SW480 (cell line): ENCODE measurements around the gene FTH1.

Source experiments
- DNase-seq: peaks from one replicate; pipeline ENCODE4 v3.0.0-alpha.2; 2016; ENCODE audit warnings: low spot score

FTH1 gene

DNA sequence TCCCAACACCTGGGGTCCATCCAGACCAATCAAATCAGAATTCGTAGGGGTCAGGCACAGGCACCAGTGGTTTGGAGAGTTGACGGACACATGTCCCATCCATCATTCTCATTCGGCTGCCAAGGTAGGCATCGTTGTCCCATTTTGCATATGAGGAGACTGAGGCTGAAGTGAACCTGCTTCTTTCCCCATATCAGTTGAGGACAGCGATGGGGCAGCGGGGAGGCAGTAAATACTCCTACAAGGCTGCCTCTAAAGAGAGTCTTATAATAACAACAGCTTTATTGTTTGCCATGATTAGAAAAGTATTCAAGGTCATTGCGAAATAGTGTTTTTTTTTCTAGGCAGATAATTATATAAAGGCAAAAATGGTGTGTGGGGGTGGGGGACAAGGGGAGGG is 18.9 kb downstream of the FTH1 start:
- no peak for DNase-seq

DNA sequence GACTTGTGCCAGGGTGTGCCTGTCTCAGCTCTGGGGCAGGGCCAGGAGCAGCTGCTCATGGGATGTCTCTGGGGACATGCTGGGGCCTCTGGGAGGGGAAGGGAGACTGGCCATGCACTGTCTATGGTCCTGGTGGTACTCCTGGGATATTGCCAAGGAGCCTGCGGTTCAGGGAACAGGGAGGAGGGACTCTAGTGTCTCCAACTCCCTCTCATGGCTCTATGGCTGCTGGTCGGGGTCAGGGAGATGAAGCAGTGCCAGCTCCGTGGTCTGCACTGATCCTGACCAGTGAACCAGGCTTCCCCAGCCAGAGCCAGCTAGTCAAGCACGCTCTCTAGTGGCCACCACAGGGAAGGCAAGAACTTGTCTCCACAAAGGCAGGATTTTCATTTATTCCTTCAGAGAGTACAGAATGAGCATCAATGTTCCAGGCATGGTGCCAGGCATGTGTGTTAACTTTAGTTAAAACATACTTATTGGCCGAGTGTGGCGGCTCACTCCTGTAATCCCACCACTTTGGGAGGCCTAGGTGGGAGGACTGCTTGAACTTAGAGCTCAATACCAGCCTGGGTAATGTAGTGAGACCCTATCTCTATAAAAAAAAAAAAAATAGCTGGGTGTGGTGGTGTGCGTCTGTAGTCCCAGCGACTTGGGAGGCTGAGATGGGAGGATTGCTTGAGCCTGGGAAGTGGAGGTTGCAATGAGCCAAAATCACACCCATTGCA is 19.8 kb downstream of the FTH1 start:
- peak; percentile 84 for DNase-seq

DNA sequence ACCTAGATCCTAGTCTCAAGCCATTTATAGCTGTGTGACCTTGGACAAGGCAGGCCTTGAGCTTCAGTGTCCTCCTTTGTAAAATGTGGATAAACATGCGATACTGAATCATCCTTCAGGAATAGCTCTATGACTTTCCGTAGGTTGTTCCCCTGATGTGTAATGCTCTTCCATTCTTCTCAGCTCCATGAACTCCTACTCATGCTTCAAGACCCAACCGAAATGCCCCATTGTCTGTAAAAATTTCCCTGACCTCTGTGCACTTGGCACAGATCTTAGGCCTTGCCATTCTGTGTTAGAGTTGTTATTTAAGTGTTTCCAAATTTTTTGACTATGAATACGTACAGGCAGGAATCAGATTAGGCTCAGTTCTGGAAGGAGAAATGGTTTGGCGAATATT is 20.5 kb downstream of the FTH1 start:
- DNase-seq: no peak

DNA sequence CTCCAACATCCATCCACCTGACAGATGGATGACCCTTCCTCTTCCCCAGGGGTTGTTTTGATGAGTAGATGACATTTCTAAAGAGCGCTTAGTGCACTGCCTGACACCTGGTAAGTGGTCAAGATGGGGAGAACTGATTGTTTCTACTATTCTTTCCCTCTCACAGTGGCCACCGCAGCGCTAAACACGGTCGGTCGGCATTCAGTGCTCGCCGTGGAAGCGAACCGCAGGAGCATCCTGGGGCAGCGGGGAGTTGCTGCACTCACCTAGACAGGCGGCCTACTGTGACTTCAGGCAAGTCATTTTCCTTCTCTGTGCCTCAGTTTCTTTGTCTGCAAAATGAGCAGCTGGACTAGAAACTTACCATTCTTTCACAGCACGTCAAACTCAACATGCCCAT is 22.2 kb downstream of the FTH1 start:
- no peak for DNase-seq

DNA sequence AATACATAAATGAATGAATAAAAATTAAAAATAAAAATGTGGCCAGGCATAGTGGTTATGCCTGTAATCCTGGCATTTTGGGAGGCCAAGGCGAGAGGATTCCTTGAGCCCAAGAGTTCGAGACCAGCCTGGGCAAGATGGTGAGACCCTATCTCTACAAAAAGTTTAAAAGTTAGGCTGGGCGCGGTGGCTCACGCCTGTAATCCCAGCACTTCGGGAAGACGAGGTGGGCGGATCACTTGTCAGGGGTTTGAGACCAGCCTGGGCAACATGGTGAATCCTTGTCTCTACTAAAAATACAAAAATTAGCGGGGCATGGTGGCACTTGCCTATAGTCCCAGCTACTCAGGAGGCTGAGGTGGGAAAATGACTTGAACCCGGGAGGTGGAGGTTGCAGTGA is 27.0 kb downstream of the FTH1 start:
- no peak for DNase-seq

DNA sequence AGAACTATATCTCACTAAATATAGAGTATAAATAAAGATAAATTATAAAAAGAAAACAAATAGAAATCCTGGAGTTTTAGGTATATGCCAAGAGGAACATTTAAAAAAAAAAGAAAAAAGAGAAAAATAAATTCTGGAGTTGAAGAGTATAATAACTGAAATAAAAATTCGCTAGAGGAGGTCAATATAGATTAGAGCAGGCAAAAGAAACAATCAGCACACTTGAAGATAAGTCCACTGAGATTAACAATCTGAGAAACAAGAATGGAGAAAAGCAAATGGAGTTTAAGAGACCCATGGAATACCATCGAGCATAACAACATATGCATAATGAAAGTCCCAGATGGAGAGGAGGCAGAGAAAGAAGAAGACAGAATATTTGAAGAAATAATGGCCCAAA is 31.6 kb downstream of the FTH1 start:
- no peak for DNase-seq

DNA sequence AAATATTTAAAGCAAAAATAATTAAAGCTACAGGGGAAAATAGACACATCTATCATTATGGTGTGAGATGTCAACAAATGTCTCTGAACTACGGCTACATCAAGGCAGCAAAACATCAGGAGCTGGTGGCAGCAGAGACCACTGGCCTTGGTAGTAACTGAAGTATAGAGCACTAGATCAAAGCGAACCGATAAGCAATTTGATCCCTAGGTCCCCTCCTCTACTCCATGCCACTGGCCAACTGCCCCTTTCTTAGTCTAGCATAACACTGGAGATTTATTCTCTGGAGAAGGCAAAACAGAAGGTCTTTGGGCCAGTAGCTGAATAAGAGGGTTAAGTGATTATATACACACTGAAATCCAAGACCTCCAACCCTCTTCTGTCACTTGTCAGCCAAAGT is 36.5 kb downstream of the FTH1 start:
- DNase-seq: no peak

DNA sequence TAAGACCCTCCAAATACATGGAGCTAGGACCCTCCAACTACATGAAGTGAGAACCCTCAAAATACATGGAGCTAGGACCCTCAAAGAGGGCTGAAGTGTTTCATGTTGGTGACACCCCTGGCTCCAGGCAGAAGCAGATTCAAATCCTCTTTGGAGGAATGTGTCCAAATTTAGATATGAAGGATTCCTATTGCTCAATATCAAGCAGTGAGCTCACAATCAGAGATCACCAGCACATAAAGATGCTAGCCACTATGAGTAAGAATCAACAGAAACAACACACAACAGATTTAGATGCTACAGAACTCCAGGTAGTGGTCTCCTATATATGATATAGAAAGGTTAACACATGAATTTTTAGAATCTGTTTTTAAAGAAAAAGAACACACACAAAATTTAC is 38.8 kb downstream of the FTH1 start:
- no peak for DNase-seq

DNA sequence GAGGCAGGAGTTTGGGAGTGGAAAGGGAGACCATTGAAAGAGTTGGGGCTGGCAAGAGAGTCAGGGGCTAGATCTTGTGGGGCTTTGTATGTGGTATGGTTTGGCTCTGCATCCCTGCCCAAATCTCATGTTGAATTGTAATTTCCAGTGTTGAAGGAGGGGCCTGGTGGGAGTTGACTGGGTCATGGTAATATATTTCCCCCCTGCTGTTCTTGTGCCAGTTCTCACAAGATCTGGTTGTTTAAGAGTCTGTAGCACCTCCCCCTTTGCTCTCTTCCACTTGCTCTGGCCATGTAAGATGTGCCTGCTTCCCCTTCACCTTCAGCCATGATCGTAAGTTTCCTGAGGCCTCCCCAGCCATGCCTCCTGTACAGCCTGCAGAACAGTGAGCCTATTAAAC is 39.9 kb downstream of the FTH1 start:
- no peak for DNase-seq

DNA sequence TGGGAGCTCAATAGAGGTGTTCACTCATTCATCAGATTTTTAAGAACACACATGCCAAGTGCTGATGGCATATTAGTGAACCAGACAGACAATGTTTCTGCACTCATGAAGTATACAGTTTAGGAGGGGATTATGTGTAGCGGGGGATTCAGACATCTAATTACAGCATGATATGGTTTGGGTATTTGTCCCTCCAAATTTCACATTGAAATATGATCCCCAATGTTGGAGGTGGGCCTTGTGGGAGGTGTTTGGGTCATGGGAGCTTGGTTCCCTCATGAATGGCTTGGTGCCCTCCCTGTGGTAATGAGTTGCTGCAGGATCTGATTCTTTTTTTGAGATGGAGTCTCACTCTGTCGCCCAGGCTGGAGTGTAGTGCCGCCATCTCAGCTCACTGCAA is 41.2 kb downstream of the FTH1 start:
- no peak for DNase-seq

DNA sequence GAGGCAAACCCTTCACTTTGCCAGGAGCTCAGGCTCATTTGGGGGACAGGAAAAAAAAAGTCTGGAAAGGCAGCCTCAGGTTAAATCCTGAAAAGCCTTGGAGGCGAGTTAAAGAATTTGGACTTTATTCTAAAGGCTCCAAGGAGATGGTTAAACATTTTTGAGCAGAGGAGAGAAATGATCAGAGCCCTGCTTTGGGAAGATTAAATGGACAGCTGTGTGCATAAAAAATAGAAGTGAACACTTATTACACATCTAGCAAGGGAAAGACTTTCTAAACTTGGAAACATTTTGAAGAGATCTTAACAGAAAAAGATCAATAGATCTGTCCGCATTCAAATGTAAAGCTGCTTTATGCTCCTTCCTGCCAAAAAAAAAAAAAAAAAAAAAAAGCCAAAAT is 41.7 kb downstream of the FTH1 start:
- no peak for DNase-seq

DNA sequence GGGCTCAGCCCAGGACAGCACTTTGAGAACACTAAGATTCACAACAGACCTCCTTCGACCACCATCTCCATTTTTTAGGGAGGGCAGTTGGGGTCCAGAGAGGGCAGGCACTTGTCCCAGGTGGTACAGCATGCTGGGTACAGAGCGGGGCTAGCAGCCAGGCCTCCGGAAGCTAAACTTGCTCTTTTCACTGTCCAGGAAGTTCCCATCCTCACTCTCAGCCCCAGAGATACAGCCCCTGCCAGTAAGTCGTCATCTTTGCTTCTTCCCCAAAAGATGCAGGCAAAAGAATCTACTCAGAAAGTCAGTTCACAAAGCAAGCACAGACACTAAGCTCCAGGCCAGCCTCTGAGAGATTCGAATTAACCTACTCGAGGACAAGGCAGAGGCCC is 43.4 kb downstream of the FTH1 start:
- DNase-seq: no peak

DNA sequence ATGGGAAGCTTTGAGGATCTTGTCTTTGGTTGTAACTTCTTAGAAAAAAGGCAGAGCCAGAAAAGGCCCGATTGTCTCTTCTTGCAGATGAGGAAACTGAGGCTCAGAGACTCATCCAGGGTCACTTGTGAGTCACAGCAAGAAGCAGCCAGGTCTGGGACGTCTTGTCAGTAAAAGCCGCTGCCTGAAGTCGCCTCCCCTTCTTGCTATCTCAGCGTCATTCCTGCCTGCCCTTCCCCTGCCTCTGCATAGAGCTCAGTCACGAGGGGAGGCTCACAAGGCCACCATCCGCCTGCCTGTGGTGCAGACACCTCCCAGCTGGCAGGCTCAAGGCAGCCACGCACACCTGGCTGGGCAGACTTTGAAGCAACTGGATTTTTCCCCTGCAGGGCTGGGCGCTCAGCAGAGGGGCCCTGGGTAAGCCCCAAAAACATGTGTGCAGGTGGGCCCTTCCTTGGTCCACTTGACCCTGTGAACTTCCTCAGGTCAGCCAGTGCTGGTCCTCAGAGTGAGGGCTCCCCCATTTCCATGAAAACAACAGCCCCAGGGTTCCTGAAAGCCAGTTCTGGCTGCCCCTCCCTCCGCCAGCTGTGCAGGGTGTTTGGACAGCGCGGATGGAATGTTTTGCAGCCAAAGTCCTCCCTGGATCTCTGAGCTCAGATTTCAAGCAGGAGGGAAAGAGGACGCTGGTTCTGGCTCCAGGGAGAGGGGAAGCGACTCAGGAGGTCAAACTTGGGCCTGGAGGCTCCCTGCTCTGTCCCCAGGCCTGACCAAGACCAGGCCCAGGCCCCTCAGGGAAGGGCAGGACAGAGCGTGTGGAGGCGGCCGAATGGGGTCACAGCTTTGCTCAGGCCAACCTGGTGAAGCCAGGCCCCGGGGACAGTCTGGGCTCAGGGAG is 44.0 kb downstream of the FTH1 start:
- DNase-seq: peak; percentile 59

DNA sequence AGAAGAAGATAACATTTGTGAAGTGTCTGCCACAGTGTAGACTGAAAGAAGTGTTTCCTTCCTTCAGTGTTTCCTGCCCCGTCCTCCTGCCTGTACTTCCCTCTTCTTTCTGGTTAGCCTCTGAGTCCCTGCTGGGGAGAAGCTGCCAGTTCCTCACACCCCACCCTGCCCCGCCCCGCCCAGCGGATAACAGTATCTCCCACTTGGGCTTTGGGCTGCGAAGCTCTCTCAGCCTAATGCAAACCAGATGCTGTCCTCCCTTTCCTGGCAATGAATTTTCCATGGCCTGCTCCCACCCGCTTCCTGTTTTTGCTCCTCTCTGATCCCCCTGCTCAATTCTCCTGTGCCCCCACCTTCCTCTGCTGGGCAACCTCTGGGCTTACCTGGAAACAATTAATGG is 44.9 kb downstream of the FTH1 start:
- DNase-seq: no peak

DNA sequence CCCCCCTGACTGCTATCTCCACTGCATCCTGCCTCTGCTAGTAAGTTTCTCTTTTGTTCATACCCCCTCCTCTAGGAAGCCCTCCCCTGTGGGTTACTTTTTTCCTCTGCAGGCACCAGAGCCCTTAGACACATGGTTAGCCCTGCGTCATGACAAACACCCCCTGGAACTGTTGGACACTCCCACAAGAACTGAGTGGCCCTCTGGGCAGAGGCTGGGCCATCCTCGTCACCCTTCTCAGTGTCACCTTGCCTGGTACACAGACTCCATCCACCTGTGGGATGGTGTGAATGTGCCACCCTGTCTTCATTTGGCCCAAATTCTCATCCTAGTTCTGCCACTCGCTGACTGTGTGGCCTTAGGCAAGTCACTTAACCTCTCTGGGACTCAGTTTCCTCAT is 46.0 kb downstream of the FTH1 start:
- DNase-seq: no peak

DNA sequence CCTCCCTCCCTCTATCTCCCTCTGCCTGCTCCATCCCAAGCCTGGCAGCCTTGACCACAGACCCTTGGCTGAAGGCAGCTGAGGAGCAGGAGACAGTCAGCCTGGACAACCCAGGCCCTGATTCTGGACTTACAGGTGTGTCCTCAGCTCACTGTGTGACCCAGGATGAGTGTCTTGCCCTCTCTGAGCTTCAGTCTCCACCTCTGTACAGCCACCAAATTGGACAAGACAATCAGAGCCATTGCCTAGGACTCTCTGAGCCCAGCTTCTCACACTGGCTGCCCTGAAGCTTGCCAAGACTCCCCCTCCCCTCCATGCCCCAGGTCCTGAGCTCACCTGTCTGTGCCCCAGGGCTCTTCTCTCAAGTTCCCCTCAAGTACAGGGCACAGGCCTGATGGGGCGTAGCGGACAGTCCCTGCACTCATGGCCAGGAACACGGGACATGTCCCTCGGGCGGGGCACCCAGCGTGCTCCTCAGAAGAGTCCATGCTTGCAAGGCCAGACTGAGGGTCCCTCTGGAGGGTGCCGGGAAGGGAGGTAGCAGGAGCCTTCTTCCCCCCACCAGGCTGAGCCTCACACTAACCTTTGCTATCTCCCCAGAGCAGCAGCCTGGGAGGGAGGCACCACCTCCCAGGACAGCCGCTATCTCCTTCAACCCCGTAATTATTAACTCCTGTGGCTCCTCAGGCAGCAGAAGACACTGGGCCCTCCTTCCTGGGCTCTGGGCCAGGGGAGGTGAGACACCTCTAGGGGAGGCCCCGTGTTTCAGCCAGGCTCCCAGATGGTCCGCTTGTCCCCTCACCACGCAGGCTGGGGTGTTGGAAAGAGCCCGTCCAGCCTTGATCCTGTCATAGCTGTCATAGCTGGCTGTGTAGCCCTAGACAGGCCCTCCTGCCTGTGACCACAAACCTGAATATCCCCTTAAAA is 47.5 kb downstream of the FTH1 start:
- DNase-seq: no peak

DNA sequence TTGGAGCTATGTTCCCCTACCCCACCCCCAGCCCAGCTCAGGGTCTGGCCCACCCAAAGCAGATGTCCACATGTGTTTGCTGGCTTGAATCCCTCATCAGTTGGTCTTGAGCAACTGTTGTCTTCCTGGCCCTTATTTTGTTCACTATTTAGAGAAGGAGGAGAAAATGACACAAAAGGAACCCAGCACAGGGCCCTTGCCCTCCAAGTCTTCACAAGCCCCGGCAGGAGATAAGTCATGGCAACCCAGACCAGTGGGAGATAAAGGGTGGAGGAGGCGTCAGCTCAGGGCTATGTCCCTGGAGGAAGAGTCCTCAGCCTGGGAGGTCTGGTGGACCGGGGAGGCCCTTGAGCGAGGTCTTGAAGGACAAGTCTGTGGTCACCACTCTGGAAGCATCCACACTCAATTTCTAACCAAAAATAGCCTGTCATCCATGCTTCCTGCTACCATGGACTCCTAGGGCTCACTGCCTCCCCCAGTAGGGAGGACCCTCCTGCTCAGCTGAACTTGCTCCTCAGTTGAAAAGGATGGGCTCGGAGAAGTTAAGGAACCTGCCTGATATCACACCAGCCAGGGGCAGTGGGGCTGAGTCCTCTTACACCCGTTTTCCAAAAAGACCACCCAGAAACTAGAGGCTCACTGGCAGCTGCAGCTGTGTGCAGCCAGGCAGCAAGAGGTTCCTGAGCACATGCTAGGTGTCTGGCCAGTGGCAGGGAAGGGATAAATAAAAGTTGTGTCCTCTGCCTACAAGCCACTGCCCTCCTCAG is 48.3 kb downstream of the FTH1 start:
- DNase-seq: no peak

DNA sequence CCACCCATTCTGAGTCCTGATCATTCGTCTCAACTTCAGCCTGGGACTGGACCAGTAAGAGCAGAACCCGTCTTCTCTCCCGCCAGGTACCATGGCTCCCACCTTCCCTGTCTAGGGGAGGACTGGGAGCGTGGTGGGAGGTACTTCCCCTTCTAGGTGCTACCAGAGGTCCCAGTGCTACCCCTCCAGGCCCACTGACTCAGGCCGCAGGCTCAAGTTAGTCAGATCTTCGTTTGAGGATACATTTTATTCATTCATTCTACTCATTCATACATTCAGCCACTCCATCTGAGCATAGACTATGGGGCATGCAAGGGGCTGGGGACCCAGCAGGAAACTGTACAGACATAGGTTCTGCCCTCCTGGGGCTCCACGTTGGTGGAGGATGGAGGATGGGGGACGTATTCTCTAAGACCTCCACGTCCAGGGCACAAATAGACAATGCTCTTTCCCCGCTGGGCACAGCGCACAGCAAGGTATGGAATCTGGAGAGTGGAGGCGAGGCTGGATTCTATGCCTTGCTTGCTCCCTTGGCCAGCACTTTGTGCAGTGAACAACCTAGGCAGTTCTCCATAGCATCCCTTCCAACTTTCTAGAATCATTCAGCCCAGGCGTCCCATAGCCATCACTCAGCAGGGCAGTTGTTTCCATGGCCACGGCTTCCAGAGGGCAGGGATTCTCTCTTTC is 49.0 kb downstream of the FTH1 start:
- no peak for DNase-seq

DNA sequence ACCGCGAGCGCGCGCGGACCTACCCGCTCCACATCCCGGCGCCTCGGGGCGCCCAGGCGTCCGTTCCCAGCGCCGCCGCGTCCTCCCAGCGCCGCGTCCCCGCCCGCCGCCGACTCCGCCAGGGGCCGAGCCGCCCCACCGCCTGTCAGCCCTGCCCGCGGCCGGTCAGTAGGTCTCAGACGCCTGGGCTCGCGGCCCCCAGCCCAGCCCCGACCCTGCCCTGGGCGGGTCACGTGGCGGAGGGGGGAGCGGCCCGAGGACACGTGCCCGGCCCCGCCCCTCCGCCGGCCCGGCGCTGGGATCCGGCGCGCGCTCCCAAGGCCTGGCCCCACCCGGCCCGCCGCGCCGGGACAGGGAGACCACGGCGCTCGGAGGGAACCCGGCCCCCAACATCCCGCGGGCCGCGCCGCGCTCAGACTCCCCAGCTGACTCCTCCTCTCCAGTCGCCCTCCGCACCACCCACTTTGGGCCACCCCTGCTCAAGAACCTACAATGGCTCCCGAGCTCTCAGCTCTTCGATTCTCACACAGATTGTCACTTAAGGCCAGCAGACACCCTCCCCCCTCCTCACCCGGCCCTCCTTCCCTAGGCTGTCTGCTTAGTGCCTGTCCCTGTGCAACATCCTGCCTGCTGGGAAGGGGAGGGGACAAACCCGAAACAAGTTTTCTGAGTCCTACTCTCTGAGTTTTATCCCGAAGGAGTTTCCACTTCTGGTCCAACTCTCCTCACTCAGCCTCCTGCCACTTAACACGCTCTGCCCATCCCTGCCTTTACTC is 49.9 kb downstream of the FTH1 start, which contains the start of gene RAB3IL1:
RAB3IL1 (minus strand) TSS at position 233 of the 776 bp plus-strand sequence; CDS start at position 34, 199 bp downstream.
- DNase-seq: peak; percentile 23

DNA sequence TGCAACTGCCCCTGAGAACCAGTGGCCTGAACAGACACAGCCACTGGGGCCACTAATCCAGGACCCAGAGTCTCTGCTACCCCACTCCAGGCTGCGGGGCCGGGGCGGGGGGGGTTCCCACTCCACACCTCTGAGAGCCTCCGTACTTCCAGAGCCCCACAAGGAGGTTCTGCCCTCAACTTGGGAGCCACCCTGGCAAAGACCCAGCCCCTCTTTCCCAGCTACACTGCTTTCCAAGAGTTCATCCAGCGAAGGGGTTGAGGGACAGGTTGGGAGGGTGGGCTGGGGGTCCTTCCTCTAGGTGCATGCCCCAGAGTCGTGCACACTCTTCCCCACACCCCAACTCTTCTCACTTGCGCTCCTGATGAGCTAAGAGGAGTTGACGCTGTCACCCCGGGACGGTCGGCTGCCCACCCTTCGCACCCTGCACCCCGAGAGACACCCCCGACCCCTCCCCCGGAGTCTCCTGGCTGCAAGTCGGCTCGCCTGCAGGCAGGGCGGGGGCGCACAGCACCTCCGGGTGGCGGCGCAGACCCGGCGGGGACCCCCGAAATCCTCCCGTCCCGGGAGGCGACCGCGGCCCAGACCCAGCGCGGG is 50.6 kb downstream of the FTH1 start:
- DNase-seq: no peak
